HPDE6-E6E7 (cell line): ENCODE results near the gene TRIM54.
"Not testable (repeated sequence)": the region's sequence is repeated elsewhere in the genome, so short reads cannot be mapped to it uniquely, and the experiment has no call there.

Experiments
- DNase-seq: peaks from one replicate; pipeline ENCODE4 v3.0.0; 2011; ENCODE audit warnings: missing footprints; ENCODE audit errors: extremely low spot score

Gene TRIM54

DNA sequence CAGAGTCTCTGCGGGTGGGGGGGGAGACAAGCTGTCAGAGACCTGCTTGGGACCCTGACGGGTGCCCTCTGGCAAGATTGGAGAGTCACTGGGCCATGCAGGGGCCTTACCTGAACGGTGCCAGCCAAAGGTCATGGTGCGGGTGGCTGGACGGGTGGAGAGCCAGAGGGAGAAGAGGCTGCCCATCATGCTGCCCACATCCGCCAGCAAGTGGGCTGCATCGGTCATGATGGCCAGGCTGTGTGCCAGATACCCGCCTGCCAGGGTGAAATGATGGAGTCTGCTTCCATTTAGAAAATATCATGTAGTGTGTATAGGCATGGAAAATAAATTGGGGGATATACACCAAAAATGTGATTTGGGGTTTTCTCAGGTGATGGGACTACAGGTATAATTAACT, 24.2 kb upstream of the TRIM54 start:
- no peak for DNase-seq

DNA sequence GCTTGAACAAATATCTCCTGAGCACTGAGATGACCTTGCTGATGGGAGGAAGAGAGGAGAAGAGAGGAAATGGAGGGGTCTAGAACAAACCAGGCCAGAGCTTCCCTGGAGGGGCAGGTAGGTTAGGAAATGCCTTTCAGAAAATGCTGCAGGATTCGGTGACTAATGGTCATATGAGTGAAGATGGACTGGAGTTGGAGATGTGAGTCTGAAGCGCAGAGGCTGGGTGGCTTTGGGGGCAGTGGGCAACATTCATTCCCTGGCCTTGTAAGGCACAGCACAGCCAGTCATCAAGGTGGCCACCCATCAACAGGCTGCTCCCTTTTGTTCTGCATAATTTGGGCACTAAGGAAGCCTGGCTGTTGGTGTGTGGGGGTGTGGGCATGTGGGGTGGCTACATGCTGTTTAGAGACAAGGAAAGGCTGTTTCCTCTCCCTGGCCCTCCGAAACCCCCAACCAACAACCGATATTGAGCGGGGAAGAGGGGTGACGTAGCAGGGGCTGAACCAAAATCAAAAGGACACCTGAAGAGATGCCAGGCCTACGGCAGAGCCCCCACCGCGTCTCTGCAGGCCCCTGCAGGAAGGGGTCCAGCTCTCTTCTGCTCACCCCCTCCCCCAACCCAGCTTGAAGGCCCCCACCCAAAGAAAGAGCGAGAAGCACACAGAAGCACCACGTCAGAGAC, 20.8 kb upstream of the TRIM54 start:
- DNase-seq = no peak

DNA sequence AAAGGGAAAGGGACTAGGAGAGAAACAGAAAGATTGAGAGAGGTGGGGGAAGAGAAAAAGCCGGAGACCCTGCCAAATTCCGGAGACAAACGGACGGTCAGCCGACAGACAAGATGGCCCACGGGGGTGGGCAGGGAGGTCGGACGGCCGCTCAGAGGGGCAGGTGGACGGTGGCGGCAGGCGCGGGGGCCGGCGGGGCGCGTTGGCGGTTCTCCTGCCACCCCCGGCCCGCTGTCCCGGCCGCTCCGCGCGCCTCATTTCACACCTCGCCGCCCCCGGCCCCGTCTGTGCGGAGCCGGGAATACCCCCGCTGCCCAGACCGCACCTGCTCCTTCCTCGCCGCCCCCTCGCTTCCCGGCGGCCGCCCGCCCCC, 20.3 kb upstream of the TRIM54 start:
- no peak for DNase-seq

DNA sequence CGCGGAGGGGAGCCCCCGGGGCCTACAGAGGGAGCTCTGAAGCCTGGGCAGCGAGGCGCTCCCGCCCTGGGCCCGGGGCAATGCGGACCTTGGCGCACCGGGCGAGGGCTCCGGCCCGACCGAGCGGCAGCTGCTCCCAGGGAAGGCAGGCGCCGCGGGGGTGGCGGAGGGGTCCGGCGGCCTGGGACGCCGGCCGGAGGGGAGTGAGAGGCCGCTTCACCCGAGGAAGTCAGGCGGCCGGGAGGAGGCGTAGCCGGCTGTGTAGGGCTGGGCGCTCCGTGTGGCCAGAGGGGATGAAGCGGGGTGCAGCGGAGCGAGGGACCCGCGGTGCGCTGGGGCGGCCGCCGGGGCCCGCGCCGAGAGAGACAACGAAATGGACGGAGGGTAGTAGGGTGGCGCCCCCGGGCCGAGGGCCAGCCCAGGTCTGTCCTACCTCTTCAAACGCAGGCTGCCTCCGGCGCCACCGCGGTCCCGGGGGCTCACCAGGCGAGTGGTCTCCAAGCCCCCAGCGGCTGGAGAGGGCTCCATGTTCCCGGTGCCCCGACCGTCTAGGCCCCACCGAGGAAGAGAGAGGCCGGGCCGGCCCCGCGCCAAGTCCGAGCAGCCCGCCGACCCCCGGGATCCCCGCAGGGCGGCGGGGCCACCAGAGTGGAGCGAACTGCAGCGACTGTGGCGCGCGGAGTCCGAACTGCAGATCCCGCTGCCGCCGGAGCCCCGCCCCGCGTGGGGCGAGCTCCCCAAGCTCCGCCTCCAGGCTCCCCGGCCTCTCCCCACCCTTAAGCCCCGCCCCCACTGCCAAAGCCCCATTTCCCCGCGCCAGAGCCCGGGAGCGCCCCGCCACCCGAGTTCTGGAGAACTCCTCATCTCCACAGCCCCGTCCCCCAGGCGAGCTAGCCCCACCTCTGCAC, 19.6 kb upstream of the TRIM54 start, which contains the start of gene SLC30A3:
Gene SLC30A3 (minus strand): TSS at position 669 of the 908 bp plus-strand sequence. CDS start 141 bp downstream, at position 528.
- DNase-seq = peak; percentile 46

DNA sequence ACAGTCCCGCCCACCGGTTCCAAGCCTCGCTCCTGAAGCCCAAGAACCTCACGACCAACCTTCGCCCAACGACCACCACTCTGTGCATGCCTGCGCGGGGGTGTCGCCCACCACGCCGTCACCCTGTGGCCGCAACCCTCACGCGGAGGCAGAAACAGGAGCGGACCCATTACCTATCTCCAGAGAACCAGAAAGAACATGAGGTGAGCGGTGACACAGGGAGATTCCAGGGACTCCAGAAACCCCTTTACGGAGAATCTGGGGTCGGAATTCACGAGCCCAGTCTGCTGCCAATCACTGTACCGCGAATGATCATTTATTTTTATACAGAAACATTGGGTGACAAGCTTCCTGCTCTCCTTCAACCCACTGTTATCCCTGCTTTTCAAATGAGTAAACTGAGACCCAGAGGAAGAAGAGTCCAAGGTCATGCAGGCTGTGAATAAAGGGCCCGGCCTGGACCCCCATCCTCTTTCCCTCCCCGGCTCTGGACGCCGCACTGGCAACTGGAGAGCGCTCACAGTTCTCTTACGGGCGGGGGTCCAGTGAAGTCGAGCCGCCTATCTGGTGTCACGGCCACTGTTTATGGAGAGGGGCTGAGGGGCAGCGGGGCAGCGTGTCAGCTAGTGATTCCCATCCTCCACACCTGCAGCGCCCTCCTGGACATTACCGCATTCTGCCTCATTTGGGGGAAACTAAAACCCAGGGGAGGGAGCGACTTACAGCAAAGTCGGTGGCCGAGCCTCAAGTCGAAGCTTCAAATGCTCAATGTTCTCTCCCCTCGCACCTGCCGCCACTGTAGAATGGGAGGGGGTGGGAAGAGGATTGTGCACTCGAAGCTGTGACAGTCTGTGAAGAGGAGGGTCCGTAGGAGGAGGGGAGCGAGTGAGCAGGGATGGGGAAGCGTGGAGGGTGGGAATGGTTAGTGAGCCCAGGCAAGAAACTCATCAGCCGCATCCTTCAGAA, 18.7 kb upstream of the TRIM54 start:
- no peak for DNase-seq

DNA sequence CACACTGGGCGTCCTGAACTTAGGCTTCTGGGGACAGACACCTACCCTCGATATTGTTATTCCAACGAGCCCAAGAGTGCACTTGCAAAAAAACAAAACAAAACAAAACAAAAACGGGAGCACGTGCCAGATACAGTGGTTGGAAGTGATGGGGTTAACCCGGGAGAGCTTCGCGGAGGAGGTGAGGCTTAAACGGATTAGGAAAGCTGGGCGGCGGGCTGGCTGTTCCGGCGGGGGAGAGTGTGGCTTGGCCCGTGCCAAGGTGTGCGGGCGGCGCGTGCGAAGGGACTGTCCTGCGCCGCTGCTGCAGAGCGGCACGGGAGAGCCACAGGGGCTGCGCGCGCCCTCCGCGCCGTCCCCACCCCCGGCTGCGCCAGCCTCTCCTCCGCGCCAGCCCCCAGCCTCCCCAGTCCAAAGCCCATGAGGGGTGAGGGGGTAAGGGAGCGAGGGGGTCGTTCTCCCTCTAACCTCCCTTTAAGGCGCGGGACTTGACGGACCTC, 17.9 kb upstream of the TRIM54 start:
- DNase-seq = no peak

DNA sequence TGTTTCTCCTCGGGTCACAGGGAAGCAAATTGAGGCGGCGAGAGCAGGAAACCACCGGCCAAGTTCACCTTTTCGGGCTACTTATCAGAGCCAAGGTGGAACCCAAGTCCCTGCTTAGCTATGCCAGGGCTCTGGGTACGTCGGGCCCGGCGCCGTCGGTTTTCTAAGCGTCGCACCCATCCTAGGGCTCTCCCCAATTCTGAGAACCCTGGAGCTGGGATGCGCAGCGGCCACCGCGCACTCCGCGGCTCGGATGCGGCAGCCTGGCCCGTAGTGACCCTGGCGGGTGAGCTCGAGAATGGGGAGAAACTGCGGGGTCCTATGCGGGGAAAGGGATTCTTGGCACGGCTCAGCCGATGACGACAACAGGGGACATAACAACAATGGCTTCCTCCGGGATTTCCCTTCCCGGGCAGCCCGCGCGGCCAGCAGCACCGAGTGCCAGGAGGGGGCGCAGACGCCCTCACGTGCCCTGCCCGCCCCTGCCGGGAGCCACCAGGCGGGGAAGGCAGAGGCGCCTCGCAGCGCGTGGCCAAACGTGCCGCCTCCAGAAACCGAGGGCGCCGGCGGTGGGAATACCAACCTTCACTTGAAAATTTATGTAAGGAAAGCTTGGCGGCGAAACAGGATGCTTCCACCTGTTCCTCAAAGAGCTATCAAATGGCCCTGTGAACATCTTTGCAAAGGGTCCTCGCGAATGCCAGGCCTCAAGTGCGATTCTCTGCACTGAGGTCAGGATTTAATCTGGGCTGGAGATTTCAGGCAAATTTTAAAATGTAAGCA, 17.3 kb upstream of the TRIM54 start:
- DNase-seq = peak; percentile 58

DNA sequence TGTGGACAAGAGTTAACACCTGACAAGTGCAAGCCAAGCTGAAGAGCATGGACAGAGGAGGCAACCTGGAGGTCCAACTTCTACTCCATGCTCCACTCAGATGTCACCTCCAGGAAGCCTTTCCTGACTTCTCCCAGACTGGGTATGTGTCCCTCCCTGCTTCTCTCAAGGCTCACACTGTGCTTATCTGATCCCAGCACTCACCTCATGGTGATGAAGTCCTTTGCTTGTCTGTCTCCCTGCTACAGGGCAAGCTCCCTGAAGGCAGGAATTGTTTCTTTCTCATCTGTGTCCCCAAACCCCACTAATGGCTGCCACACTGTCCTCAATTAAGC, 16.7 kb upstream of the TRIM54 start:
- no peak for DNase-seq

DNA sequence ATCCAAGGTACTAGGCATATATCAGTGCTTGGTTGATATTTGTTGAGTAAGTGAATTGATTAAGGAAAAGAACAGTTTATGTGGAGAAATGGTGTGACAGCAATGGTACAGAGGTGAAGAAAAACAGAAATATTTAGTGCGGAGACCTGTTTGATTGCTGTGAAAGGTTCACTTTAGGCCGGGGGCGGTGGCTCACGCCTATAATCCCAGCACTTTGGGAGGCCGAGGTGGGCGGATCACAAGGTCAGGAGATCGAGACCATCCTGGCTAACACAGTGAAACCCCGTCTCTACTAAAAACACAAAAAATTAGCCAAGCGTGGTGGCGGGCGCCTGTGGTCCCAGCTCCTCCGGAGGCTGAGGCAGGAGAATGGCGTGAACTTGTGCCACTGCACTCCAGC, 13.9 kb upstream of the TRIM54 start:
- not testable (repeated sequence) for DNase-seq

DNA sequence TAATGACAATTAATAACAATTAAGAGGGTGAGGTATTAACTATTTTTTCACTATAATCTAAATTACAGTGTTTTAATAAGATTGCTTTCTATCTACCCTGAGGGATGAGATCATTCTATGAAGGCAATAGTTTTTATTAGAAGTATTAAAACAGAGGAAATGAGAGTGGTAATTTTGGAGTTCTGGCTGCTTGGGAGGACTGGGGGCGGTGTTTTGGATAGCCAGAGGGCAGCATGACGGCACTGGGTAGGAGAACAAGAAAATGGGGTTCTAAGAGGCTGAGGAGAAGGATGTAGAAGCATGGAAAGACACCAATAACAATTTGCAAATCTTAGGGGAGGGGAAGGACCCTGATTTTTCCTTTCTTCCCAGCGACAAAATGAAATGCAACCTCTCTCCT, 12.1 kb upstream of the TRIM54 start:
- DNase-seq = no peak

DNA sequence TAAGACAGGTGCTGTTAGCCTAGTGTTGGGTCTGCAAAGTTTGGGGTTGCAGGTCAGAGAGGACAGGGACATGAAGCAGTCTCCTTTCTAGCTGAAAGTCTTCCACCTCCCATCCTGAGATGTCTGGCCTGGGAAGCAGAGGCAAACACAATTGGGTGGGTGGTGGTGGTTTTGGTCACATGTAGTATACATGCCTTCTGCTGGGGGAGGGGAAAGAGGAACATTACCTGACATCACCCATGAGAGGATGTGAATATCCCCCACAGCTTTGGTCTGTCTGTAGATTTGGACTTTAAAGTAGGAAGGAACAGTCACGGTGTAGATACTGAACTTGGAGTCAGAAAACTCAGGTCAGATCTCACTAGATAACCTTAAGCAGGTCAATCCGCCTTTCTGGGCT, 11.6 kb upstream of the TRIM54 start:
- DNase-seq = no peak

DNA sequence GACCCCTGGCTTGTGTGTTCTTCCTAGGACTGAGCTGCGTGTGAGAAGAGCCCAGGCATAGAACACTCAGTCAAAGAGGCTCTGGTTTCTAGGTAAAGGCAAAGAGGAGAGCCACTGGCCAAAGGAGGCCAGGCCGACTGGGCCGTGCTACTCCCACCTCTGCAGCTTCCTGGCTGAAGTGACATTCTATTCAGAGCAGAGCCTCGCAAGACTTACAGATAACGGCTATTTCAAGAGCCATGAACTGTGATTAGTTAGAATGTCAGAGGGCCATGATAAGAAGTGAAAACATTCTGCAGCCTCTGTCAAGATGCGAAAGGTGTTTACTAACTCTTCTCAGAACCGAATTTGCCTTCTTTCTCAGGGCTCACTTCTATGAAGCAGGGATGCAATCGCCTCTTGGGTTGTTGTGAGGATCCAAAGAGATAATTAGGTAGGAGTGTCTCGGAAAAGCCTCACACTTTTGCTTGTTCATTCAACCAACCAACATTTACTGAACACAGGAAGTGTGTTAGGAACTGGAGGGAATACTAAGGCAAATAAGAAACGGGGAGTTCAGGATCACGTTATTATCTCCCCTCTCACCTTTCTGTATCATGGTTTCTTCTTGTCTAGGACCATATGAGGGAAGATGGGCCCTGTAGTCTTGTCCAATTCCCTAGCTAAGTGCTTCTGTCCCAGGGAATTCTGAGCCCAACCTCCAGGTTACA, 10.4 kb upstream of the TRIM54 start:
- no peak for DNase-seq

DNA sequence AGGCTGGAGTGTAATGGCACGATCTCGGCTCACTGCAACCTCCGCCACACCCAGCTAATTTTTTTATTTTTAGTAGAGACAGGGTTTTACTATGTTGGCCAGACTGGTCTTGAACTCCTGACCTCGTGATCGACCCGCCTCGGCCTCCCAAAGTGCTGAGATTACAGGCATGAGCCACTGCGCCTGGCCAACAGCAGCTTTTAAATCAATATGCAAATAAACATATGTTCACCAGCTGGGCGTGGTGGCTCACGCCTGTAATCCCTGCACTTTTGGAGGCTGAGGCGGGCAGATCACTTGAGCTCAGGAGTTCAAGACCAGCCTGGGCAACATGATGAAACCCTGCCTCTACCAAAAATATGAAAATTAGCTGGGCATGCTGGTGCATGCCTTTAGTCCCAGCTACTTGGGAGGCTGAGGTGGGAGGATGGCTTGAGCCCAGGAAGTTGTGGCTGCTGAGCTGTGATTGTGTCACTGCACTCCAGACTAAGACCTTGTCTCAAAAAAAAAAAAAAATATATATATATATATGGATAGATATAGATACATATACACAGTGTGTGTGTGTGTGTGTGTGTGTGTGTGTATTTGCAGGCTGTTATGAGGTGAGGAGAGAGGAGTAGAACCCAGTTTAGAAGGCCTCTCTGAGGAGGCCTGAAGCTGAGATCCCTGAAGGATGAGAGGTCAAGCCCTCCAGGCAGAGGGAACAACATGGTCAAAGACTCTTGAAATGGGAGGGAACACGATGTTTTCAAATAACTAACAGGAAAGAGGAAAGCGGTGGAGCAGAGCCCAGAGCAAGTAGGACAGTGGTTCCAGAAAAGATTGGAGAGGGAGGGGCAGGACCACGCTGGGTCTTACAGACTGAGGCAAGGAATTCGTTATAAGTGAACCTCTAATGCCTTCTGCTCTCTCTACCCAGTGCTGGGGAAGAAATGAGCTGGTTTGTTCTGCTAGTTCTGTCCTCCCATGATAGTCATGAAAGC, 9.4 kb upstream of the TRIM54 start:
- DNase-seq = not testable (repeated sequence)

DNA sequence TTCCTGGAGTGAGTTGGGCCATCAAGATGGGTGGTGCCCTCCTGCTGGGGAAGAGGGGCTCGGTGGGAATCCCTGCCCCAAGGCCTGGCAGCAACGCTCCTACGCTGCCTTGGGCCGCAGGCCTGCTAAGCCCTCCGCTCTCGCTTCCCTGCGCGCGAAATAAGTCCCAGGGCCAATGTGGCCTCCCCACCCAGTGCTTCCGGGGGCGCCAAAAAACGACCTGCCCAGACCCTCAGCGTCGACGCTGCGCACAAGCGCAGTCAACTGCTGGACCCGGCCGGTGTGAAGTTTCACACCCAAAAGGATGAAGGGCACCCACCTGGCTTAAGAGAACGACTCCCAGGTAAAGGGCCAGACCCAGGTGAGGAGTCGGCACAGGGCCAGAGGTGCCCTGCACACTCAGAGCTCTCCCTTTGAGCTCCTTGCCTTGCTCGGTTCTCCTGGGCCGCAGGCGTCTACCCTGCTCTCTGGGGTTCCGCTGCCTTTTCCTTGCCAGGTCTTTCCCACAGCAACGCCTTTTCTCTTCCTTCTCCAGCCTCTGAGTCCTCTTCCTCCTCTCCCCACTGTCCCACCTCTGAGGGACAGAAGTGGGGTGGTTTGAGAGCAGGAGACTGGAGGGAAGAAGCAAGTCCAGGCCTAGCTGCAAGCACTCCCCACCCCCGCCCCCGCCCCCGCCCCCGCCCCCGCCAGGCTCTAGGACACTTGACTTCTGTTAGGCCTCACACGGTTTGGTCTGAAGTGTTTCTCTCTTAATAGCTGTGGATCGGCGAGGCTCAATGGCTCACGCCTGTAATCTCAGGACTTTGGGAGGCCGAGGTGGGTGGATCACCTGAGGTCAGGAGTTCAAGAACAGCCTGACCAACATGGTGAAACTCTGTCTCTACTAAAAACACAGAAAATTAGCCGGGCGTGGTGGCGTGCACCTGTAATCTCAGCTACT, 6.7 kb upstream of the TRIM54 start, which contains the start of gene DNAJC5G:
Gene DNAJC5G (plus strand): TSS at position 223 of the 940 bp plus-strand sequence. CDS start 1,296 bp downstream, outside the sequence.
- DNase-seq = no peak

DNA sequence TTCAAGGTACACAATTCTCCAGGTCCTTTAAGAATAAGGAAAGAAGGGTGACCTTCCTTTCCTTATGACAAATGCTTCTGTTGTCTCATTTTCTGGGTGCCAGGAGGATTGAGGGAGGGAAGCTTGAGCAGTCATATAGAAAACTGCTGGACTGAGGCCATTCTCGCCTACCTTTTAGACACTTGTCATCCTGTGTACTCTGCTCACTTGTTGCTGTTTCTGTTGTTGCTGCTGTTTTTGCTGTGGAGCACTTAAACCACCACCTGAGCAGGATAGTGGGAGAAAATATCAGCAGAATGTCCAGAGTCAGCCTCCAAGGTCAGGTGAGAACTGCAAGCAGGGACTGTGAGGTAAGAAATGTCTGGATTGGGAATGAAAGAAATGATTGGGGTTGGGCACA, 4.2 kb upstream of the TRIM54 start:
- no peak for DNase-seq

DNA sequence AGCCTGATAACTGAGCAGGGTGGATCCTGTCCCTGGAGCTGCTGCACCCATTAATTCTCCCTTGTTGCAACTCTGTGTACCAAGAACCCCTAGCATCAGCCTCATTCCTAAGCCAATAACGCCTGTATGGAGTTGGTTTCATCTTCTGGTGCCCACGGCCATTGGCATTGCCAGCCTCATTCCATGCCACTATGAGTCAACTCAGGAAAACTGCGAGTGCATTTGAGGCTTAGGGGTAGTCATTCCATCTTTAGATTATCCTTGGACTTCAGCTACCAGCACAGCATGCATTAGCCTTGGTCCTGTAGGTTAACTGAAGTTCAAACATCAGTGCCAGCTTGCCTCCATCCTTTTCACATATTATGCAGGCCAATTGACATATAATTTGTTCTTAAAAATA, 1.4 kb upstream of the TRIM54 start:
- no peak for DNase-seq

DNA sequence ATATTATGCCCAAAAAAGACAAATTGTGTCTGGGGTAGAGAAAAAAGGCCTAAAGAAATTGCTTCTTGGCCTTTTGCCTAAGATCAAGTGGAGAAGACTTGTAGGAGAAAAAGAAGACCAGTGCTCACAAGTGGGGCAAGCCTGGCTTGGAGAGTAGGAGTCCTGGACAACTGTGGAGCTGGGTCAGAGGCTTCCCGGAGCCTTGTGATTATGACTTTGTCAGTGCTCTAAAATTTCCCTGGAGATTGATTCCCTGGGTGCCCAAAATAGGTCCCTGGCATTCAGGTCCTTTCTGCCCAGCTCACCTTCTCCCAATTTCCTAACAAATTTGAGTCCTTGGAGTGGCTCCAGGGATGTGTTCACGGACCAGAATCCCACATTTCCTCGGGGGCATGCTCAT, 787 bp upstream of the TRIM54 start:
- DNase-seq = no peak

DNA sequence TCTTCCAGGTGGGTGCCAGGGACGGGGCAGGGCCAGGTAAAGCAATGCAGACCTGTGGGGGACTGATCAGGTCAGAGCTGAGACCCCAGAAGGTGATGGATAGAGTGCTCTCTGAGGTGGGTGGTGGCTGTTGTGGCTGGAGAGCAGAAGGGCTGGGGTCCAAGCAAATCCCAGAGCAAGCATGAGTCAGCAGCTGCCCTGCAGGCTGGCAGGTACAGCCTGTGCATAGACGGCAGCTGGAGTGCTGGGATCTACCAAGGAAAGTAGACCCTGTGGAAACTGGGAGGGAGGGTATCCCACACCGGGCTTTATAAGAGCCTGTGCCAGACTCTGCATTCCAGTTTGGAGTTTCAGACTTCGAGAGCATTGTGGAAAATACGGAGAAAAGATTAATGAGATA, 663 bp downstream of the TRIM54 start:
- DNase-seq = no peak
